Coronary artery (tissue), 2 donors: Measurements from ENCODE around the gene RINT1.

ENCODE experiments used
- DNase-seq: peaks from one replicate; pipeline ENCODE4 v3.0.0-alpha.2; 2017; ENCODE audit warnings: low spot score
- H3K27ac ChIP-seq, 2 donors: fragments of 200-600 bp; sonication (generic); one replicate each; pipeline ENCODE4 v1.5.1; 2016 to 2019
- H3K4me3 ChIP-seq: fragments of 200-600 bp; sonication (generic); 2 replicates; pipeline ENCODE4 v1.5.1; 2016; ENCODE audit warnings: mild to moderate bottlenecking, moderate library complexity
- TF ChIP-seq, protein P1 (sequence below): fragments of 200-600 bp; sonication (generic); IDR thresholded peaks from one replicate; pipeline ENCODE4 v1.5.1; 2019; ENCODE audit warnings: antibody characterized with exemption

The RINT1 gene

DNA sequence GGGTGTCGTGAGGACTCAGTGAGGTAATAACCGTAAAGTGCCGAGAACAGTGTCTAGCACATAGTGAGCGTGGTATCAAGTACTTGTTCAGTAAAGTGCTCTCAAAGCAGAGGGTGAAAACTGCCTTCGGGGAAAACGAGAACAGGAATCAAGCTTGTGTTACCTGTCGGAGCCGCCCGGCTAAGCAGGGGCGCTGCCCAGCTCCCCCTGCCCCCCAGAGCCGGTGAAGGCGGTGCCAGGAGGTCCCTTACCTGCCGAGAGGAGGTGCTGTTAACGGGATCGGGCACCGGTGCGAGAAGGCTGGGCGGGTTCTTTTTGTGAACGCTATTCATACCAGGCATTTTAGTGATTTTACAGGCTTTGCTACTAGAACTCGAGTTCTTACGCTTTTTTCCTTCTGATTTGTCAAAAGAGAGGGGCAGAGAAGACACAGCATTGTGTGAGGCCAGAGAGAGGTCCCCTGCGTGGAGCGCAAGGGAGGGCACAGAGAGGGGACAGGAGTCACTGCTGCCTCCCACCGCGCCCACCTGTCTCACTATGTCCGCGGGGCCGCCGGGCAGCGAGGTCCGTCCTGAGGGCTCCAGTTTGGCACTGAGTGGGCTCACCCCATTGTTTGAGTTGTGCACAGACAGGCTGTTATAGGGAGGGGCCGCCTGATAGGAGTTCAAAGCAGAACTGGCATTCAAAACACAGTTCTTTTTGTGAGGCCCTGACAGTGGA, 81.8 kb downstream of the RINT1 start:
- TF ChIP-seq, protein P1, sequence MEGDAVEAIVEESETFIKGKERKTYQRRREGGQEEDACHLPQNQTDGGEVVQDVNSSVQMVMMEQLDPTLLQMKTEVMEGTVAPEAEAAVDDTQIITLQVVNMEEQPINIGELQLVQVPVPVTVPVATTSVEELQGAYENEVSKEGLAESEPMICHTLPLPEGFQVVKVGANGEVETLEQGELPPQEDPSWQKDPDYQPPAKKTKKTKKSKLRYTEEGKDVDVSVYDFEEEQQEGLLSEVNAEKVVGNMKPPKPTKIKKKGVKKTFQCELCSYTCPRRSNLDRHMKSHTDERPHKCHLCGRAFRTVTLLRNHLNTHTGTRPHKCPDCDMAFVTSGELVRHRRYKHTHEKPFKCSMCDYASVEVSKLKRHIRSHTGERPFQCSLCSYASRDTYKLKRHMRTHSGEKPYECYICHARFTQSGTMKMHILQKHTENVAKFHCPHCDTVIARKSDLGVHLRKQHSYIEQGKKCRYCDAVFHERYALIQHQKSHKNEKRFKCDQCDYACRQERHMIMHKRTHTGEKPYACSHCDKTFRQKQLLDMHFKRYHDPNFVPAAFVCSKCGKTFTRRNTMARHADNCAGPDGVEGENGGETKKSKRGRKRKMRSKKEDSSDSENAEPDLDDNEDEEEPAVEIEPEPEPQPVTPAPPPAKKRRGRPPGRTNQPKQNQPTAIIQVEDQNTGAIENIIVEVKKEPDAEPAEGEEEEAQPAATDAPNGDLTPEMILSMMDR, result no peak
- no peak for DNase-seq
- H3K27ac ChIP-seq, result no peak overlapping the region
- no peak overlapping the region for H3K4me3 ChIP-seq

DNA sequence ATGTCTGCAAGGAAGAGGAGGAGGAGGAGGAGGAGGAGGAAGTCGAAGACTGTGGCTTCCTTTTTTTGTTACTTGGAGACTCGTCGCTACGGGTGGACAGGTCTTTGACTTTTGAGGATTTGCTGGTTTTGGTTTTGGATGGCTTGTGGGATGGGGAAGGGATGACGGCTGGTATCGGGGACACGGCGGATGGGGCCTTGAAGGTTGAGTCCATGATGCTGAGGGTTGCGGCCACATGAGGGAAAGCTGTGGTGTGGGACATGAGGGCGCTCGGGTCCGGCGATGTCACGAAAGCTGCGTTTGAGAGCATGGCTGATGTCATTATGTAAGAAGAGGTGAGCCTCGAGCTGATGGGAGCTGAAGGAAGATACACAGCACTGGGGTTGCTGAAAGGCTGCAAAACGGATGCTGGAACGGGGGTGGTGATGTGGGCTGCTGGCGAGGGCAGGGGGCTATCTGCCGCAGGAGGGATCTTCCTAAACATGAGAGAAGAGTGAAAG, 82.4 kb downstream of the RINT1 start:
- Histone ChIP-seq H3K4me3 (no peak overlapping the region), H3K27ac (no peak overlapping the region)
- DNase-seq, result no peak
- TF ChIP-seq, protein P1, result no peak
